A549 (cell line): ENCODE results near the gene ARHGEF19.

Source experiments
- CBX8 ChIP-seq: fragments of 200-600 bp; sonication (generic); IDR thresholded peaks from 2 replicates; pipeline ENCODE4 v1.6.1; 2016
- CHD2 ChIP-seq: fragments of 150-350 bp; IDR thresholded peaks from 2 replicates; pipeline ENCODE4 v1.6.1; 2014; ENCODE audit warnings: low read length; ENCODE audit not compliant: partially characterized antibody
- CTCF ChIP-seq: fragments of >200 bp; sonication (Bioruptor Twin); formaldehyde crosslinking; IDR thresholded peaks from 3 replicates; pipeline ENCODE4 v1.5.1; 2016
- E2F6 ChIP-seq: IDR thresholded peaks from 2 replicates; pipeline ENCODE4 v1.6.1; 2012; ENCODE audit warnings: low read depth, borderline replicate concordance
- EHMT2 ChIP-seq: fragments of 200-600 bp; sonication (generic); IDR thresholded peaks from 2 replicates; pipeline ENCODE4 v1.6.1; 2016; ENCODE audit warnings: antibody characterized with exemption, low read depth, mild to moderate bottlenecking, moderate library complexity
- ESRRA ChIP-seq: fragments of 150-350 bp; IDR thresholded peaks from 2 replicates; pipeline ENCODE4 v1.6.1; 2014; ENCODE audit warnings: mild to moderate bottlenecking, low read length, borderline replicate concordance
- MAX ChIP-seq: IDR thresholded peaks from 2 replicates; pipeline ENCODE4 v1.6.1; 2012
- MYC ChIP-seq: IDR thresholded peaks from 2 replicates; pipeline ENCODE4 v1.6.1; 2012; ENCODE audit warnings: mild to moderate bottlenecking, inconsistent platforms, low read length, improper control_type of control experiment, borderline replicate concordance
- NPAS2 ChIP-seq: fragments of 250-450 bp; sonication (Bioruptor Pico); IDR thresholded peaks from 2 replicates; pipeline ENCODE4 v1.8.0; 2022; ENCODE audit warnings: mild to moderate bottlenecking, moderate library complexity, borderline replicate concordance
- POLR2A ChIP-seq: IDR thresholded peaks from 2 replicates; pipeline ENCODE4 v1.6.1; 2012; ENCODE audit warnings: mild to moderate bottlenecking, low read length
- RAD21 ChIP-seq, 2 experiments: fragments of >200 bp in 1 of 2; sonication (Bioruptor Twin) in 1 of 2; formaldehyde crosslinking in 1 of 2; IDR thresholded peaks in 1 of 2; conservative IDR thresholded peaks in 1 of 2; 2 replicates in 1 of 2; 3 replicates in 1 of 2; pipeline ENCODE4 v1.6.1; 2012 to 2018; ENCODE audit warnings: inconsistent platforms in 1 of 2
- RARB ChIP-seq: fragments of 250-450 bp; sonication (Bioruptor Pico); IDR thresholded peaks from 2 replicates; pipeline ENCODE4 v1.8.0; 2021; ENCODE audit warnings: mild to moderate bottlenecking, moderate library complexity
- RFX5 ChIP-seq: fragments of 450-650 bp; IDR thresholded peaks from 2 replicates; pipeline ENCODE4 v1.7.1; 2014; ENCODE audit warnings: antibody characterized with exemption, mild to moderate bottlenecking, moderate library complexity
- RNF2 ChIP-seq: fragments of 200-600 bp; sonication (generic); IDR thresholded peaks from 2 replicates; pipeline ENCODE4 v1.6.1; 2016; ENCODE audit warnings: low read depth, mild to moderate bottlenecking, antibody characterized with exemption, moderate library complexity, borderline replicate concordance

GRCh38 chr1:16237343-16237830, 24.9 kb upstream of the ARHGEF19 start:
- no peak for TF ChIP-seq RAD21 (conservative IDR thresholded peaks at IDR 0.05 in 1 of 2, IDR thresholded peaks at IDR 0.05 in 1 of 2)
- no peak for TF ChIP-seq CTCF
- no peak for TF ChIP-seq E2F6
- no peak for TF ChIP-seq MAX
- TF ChIP-seq RNF2 = no peak
- TF ChIP-seq NPAS2 (CRISPR knock-in tag) = no peak
- no peak for TF ChIP-seq RARB
- no peak for TF ChIP-seq ESRRA
- no peak for TF ChIP-seq POLR2A
- no peak for TF ChIP-seq EHMT2
- TF ChIP-seq MYC = no peak
- no peak for TF ChIP-seq RFX5
- no peak for TF ChIP-seq CBX8
- no peak for TF ChIP-seq CHD2
